Measurements from ENCODE around the gene OR2A12.
A peak's percentile ranks its signal among the peaks of the same experiment; 100 is the strongest.
"Not testable (repeated sequence)": the region's sequence is repeated elsewhere in the genome, so short reads cannot be mapped to it uniquely, and the experiment has no call there.

The OR2A12 gene, protein sequence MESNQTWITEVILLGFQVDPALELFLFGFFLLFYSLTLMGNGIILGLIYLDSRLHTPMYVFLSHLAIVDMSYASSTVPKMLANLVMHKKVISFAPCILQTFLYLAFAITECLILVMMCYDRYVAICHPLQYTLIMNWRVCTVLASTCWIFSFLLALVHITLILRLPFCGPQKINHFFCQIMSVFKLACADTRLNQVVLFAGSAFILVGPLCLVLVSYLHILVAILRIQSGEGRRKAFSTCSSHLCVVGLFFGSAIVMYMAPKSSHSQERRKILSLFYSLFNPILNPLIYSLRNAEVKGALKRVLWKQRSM

DNA sequence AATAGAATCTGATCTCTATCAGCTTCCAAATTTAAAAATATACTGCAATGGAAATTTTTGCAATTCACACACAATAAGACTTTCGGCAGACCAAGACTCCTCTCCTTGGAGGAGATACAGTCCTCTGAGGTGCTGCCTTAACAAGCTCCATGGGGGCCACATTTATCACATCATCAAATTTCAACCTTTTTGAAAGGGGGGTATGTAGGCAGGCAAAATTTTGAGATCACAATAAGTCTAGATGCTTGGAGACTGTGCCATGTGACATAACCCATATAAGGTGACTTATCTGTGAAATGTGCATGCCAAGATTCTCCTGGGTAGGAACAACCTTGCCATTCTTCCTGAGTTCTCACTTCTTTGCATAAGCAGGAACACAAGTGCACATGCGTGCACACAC lies at the start of gene OR2A12:
Gene OR2A12 (plus strand): TSS at position 301 of the 400 bp plus-strand sequence. CDS start 8,830 bp downstream, outside the sequence.
- DNase-seq = no peak

DNA sequence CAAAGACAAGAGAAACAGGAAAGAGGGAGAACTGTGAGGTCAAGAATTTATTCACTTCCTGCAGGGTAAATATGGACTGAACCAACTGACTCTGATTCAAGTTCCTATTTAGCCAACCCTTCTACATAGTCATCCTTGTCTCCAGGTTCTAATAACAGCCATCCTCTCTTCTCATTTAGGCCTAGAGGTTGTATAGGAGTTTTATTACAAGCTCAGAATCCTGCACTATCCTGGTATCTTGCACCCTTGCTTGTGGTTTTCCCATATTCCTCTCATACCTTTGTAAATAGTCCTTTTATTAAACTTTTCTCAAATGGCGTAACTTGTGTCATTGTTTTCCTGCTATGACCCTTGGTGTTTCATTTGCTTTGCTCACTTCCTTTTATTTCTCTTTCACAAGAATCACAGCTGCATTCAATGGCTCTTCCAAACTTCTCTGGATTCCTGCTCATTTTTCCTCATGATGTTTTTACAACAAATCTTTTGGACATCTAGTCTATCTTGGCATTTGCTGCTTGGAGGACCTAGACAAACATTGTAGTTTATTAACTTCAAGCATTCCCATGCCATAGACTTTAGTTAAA lies 49.7 kb upstream of the OR2A12 start:
- no peak for DNase-seq

DNA sequence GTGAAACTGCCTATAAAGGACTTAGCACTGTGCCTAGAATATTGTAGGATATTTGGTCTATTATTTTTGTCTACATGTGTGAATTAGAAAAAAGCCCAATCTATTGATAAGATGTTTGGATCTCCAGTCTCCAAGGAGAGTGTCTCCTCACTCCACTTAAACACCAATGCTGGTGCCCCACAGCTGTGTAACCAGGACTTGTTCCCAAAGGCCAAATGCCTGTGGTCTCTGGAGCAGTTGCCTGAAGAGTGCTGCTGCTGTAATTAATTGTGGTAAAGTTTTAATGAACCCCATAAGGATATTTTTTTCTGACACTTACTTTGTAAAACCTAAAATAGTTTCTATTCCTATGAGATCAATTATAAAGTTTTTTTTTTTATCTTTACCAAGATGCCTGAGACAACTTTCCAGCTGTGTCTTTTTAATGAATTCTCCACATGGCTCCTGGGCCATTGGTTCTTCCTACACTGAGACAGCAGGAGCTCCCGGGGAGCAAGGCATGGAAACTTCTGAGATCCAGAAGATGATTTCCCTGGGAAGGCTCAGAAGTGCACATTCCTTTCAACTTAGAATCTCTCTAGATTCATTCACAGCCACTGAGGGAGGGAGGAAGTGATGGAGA lies 48.6 kb upstream of the OR2A12 start:
- no peak for DNase-seq

DNA sequence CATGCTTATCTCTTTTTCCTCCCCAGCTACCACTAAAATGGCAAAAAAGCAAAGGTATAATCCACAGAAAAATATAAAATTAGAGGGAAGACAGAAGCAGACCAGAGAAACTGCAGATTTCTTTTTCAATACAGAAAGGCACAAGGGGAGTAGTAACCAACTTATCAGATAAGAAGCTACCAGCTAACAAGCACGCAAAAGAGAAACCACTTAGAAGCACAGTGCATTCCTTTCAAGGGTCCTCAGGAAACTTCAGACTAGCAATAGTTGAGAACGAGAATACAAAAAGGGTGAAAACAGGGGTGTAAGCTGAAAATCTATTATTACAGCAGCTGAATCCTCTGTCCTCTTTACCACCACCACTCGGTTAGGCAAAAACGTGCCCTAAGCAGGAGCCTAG lies 47.2 kb upstream of the OR2A12 start:
- DNase-seq = no peak

DNA sequence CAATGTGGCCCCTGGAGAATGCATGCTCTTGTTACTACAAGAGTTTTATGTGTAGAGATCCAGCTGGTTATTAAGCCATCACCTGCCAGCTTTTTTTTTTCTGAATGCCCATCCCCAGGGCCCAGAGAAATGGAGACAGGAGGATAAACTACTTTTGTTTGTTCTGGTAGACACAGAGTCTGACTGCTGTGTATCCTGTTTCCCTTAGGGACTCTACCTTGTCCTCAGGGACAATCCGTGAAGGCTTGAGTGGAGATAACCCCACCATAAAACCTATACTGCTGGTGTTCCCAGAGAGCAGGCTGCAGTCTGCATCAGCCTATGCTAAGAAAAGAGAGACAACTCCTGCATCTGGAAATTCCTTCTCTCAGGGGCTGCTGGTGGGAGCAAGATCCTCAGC lies 37.4 kb upstream of the OR2A12 start, which contains the start of gene OR2A5:
Gene OR2A5 (plus strand): TSS at position 301 of the 400 bp plus-strand sequence. CDS start 1,454 bp downstream, outside the sequence.
- no peak for DNase-seq

DNA sequence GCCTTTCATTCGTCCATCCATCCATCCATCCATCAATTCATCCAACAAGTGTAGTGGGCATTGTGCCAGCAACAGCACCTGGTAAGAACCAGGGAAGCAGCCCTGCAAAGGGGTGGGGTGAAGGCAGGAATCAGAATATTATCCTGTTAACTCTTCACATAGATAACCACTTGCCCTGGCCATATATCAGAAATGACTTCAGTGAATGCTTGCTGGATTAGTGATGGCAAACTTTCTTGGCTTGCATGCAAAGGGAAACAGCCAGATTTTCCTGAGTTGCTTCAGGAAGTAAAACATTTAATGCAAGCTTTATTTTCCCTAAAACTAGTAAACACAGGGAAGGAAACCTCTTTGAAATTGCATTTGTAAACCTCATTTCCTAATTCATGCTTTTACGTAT lies 36.6 kb upstream of the OR2A12 start:
- DNase-seq = no peak

DNA sequence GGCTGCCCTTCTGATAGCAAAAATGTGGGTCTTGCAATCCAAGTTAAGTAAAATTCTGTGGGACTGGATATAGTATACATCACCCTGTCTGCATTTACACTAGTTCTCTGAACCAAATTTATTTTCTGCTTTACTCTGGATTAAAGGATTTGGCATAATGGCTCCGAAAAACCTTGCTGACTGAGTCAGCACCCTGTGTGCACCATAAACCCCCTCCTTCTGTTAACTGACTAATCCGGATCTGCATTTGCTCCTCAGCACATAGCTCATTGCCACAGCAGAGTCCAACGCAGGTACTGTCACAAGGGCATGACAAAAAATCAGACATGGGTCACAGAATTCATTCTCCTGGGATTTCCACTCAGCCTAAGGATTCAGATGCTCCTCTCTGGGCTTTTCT lies 36.0 kb upstream of the OR2A12 start:
- no peak for DNase-seq

DNA sequence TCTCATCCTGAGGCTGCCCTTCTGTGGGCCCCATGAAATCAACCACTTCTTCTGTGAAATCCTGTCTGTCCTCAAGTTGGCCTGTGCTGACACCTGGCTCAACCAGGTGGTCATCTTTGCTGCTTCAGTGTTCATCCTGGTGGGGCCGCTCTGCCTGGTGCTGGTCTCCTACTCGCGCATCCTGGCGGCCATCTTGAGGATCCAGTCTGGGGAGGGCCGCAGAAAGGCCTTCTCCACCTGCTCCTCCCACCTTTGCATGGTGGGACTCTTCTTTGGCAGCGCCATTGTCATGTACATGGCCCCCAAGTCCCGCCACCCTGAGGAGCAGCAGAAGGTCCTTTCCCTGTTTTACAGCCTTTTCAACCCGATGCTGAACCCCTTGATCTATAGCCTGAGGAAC lies 35.2 kb upstream of the OR2A12 start:
- not testable (repeated sequence) for DNase-seq

DNA sequence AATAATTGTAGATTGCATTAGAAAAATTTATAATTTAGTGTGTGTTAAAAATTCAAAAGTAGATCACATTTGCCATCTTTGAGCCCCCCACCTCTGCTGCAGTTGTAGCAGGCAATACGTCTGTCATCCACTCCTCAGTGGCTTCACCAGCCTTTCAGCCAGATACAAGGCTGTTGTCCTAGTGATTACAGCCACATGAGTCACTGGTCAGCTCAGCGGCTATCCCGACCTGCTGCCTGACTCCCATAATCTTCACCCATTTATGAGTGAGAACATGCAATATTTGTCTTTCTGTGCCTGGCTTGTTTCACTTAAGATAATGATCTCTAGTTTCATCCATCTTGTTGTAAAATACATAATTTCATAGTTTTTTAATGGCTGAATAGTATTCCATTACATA lies 28.1 kb upstream of the OR2A12 start:
- no peak for DNase-seq

DNA sequence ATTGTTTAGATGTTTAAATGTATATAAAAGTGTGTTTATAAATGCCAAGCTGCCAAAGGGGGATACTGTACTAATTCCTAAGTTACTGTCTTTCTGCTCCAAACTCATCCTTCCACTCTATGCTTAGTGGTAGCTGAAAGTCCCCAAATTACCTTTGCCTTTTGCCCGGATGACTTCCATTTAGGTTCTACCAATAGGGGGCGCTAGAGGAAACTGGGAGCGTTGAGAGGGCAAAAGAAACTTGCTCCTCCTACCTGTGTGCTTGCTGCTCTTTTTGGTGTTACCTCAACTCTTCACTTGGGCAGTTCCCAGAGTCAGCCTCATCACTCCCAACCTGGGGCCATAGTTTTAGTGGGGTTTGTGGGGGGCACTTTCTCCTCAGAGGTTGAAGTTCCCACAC lies 22.4 kb upstream of the OR2A12 start:
- DNase-seq = no peak

DNA sequence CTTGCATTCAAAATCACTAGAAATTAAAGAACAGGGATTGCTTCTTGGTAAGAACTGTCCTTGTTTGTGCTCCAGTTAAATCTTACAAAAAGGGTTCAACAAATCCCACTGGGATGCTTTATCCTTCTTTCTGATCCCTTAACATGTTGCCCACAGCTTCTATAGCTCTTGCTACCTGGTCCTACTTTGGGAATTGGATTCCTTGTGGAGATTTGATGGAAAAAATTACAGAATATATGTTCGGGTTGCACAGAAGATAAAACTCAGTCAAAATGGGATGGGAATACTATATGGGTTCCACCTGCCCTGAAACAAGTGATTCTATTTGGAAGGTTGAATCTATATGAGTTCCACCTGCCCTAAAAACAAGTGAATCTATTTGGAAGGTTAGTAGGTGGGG lies 16.6 kb upstream of the OR2A12 start, which contains the start of gene OR2A25:
Gene OR2A25 (plus strand): TSS at position 301 of the 400 bp plus-strand sequence. CDS start 4,409 bp downstream, outside the sequence.
- no peak for DNase-seq

DNA sequence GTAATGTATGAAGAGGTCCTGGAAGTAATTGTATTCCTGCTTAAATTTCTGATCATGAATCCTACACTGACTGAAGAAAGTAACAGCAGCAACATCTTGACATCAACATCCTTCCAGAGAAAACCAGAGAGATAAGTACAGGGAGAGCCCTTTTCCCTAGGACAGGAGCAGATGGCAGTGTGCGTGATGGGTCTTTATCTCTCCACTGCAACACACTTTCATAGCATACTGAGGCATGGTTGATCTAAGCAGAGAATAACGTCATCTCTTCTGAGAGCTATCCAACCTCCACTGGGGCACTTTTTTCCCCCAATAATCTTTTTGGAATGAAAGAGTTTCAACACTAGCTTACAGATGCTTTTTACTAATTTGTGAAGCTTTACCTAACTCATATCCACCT lies 16.1 kb upstream of the OR2A12 start:
- DNase-seq = no peak

DNA sequence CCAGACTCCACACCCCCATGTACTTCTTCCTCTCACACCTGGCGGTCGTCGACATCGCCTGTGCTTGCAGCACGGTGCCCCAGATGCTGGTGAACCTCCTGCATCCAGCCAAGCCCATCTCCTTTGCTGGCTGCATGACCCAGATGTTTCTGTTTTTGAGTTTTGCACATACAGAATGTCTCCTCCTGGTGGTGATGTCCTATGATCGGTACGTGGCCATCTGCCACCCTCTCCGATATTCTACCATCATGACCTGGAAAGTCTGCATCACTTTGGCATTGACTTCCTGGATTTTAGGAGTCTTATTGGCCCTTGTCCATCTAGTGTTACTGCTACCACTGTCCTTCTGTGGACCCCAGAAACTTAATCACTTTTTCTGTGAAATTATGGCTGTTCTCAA lies 11.7 kb upstream of the OR2A12 start:
- DNase-seq = no peak

DNA sequence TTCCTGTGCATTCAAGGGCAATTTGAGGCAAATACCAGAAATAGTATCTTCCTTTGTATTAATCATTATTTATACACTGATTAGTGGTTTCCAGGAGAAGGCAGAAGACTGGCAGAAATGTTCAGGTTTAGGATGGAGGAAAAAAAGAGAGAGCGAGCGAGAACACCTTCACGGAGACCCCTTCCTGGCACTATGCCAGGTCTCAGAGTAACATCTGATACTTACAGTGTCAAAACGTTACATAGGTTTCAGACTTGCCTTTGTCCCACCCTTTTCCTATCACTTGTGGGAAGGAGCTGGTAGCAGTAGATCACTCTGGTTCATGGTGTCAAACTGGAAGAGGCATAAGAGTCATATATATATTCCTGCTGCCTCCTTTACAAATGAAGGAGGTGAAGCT lies 652 bp downstream of the OR2A12 start:
- no peak for DNase-seq

DNA sequence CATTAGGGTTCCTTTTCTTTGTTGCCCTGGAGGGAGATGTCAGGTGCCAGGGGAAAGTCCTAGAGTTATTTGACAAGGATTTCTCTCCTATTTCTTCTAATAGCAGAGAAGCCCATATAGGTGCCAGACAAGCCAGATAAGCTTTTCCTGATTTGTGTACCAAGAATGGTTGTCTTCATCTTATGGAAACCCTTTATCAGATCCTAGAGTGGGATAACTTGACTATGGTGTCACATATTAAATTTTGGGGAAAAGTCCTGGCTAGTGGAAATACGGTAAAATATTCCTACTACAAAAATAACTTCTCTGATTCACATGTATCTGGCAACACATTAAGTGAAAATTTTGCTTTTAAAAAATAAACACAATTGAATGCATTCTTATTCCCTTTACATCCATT lies 1.2 kb downstream of the OR2A12 start:
- DNase-seq = no peak

DNA sequence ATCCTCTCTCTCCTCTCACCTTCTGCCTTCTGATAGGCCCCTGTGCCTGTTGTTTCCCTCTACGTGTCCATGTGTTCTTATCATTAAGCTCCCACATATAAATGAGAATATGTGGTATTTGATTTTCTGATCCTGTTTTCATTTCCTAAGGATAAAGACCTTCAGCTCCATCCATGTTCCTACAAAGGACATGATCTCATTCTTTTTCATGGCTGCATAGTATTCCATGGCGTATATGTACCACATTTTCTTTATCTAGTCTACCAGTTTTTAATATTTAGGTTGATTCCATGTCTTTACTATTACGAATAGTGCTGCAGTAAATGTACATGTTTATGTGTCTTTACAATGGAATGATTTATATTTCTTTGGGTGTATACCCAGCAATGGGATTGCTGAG lies 4.6 kb downstream of the OR2A12 start:
- DNase-seq = no peak

DNA sequence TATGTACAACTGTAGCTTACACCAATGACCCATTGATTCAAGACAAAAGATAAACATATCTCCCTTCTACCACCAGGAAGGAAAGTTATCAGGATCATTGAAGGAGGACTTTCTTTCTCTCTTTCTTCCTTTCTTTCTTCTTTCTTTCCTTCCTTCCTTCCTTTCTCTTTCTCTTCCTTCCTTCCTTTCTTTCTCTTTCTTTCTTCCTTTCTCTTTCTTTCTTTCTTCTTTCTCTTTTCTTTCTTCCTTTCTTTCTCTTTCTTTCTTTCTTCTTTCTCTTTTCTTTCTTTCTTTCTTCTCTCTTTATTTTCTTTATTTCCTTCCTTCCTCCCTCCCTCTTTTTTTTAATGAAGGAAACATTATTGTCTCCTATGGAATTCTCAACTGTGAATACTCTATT lies 12.7 kb downstream of the OR2A12 start:
- DNase-seq = no peak

DNA sequence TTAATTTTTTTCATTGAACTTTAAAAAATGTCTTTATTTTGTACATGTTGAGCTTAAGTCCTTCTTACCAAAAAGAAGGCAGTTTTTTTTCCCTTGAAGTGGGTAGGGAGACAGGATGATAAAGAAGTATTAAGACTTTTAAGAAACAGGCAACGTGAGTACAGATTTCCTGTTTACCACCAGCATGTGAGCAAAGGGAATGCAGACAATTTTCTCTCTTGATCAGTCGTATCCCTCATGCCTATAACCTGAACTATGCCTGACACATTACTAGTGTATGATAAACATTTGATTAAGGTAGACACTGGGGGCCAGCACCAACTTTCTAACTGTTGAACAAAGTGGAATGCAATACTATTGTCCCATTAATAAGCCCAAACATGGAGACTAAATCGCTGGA lies 14.5 kb downstream of the OR2A12 start:
- no peak for DNase-seq

DNA sequence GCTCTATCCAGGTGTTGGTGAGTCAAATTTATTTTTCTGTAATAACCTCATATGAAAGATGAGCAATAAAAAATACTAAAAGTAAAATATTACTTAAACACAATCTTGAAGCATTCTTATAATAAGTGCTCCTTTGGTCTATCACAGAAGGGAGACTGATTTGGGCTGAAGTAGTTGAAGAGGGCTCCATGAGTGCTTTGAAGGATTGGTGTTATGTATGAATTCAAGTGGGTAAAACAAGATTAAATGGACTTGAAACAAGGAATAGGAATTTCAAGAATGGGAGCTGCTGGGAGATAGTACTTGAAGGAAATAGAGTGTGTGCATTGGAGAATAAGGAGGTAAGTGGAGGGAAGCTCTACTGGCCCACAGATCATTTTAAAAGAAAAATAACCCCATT lies 16.0 kb downstream of the OR2A12 start:
- peak; percentile 5 to 49 for DNase-seq

DNA sequence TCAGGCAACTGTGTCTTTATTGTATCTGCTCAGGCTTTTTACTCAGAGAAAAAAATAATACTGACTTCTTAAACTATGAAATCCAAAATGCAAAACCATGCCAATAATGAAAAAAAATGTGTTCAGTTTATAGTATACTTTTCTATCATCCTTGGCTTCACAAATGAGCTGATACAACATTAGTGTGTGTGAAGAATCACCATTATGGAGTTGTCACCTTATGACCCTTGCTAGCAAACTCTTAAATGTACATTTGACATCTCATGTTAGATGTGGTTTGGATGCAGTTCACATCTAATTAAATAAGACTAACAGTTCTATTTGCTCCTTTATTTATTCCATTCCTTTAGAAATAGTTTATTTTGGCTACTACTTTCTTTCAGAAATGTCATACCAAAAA lies 19.1 kb downstream of the OR2A12 start:
- DNase-seq = no peak

DNA sequence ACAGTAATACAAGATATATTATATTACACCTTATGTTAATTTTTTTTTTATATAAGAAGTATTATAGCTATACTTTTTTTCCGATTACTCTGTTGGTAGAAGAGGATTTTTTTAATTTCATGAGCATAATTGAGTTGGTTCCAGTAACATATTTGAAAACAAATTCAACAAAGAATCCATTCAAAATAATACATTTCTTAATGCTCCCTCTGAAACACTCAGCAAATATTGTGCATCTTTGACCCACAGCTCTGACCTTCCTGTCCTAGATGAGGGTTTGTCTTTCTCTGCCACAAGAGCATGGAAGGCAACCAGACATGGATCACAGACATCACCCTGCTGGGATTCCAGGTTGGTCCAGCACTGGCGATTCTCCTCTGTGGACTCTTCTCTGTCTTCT lies 23.2 kb downstream of the OR2A12 start, which contains the start of gene OR2A2:
Gene OR2A2 (plus strand): TSS at position 301 of the 400 bp plus-strand sequence. CDS start 0 bp downstream, at position 301.
- DNase-seq = no peak

DNA sequence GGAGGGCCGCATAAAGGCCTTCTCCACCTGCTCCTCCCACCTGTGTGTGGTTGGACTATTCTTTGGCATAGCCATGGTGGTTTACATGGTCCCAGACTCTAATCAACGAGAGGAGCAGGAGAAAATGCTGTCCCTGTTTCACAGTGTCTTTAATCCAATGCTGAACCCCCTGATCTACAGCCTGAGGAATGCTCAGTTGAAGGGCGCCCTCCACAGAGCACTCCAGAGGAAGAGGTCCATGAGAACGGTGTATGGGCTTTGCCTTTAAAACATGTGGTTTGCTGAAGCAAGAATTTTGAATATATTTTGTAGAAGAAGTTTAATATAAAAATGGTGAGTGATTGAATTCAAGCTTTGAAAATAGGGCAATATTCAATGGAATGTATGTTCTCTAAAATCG lies 24.2 kb downstream of the OR2A12 start:
- DNase-seq = no peak

DNA sequence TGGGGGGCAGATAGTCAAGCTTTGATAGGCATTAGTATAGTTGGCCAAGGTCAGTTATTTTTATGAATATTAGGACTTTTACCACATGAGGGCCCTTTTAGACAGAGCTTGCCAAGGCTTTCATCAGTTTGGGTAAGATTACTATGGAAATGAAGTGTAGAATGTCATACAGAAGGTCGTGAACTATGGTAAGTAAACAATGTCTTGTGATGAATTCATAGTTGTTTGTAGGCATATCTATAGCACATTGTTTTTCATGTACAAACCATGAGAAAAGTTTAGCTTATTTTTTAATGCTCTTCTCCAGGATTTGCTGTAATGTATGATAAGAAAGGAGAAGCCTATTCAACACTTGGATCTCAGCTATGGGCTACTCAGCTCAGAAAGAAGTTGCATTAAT lies 27.6 kb downstream of the OR2A12 start:
- no peak for DNase-seq

DNA sequence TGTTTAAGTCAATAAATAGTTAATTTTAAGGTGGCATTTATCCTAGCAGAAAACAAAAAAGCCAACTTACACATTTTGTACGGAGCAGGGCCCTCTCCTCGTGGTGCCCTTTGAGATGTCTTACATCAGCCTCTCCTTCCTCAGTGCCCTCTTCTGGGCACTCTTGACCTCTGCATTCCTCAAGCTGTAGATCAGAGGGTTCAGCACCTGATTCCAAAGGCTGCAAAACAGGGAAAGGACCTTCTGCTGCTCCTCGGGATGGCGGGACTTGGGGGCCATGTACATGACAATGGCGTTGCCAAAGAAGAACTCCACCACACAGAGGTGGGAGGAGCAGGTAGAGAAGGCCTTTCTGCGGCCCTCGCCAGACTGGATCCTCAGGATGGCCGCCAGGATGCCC lies 32.3 kb downstream of the OR2A12 start:
- no peak for DNase-seq

Data from NCI-H187 (cell line).